Stimulated activated CD4-positive, alpha-beta T cell treated with anti-CD3 and anti-CD28 coated beads, Interleukin-15, amount 100 ng/mL, for 1 hour (primary cell): ENCODE results near the gene SLC43A3.

Experiments
- DNase-seq, 2 donors: peaks; one replicate each; pipeline ENCODE4 v3.0.0-alpha.2; 2020; ENCODE audit warnings: low read depth in 1 of 2, low spot score in 1 of 2

The SLC43A3 gene

DNA sequence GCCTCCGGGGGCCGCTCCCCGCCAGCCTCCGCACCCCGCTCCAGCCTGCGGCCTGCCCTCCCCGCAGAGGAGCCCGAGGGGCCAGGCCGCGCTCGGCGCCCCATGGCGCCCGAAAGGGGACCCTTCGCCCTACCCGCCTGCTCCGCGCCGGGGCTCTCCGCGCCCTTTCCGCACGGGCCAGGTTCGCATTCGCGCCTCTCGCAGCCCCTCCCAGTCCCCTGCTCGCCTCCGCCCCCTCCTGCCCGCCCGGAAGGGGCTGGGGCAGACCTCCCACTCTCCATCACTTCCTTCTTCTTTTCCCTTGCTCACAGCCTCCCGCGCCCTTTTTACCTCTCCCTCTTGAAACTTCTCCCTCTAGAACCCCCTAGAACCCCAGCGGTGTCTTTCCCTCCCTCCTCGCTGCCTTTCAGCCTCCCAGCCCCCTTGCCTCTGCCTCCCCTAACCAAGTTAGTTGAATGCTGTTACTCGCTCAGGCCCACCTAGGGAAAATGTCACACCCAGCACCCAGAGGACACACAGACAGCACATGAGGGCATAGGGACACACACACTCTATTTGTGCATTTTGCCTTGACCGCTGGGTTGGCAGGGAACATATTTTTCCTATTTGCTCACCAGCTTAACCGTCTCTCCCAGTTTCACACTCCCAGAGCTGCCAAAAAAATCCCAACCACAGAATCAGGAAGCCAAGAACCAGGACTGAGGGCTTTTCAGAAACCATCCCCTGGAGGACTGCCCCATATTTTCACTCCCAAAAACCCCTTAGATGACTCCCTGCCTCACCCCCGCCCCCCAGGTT, at the start of gene SLC43A3:
Gene SLC43A3, minus strand, starts transcription at position 193 of the 798 bp plus-strand sequence. CDS start 949 bp downstream, outside the sequence.
- peak; percentile 20 to 77 for DNase-seq

DNA sequence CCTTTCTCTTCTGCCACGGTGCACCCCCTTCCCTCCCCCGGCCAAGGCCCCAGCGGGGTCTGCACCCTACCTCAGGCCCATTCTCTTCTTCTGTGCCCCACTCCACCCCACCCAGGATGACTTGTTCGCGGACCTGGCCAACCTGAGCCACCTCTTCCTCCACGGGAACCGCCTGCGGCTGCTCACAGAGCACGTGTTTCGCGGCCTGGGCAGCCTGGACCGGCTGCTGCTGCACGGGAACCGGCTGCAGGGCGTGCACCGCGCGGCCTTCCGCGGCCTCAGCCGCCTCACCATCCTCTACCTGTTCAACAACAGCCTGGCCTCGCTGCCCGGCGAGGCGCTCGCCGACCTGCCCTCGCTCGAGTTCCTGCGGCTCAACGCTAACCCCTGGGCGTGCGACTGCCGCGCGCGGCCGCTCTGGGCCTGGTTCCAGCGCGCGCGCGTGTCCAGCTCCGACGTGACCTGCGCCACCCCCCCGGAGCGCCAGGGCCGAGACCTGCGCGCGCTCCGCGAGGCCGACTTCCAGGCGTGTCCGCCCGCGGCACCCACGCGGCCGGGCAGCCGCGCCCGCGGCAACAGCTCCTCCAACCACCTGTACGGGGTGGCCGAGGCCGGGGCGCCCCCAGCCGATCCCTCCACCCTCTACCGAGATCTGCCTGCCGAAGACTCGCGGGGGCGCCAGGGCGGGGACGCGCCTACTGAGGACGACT, 49.3 kb upstream of the SLC43A3 start:
- no peak for DNase-seq

DNA sequence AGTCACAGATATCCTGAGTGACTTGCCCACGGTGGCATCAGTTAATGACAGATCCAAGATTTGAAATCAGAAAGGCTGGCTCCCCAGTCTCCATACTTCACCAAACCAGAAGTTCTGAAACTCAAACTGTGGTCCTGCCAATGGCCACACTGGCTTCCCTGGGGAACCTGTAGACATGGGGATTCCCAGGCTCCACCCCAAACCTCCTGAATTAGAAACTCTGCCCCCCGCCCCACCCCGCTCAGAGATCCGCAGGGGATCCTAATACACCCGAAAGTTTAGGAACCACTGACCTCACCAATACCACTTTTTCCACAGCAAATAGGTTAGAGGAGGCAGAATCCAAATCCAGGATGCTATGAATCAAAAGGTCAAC, 48.7 kb upstream of the SLC43A3 start:
- no peak for DNase-seq

DNA sequence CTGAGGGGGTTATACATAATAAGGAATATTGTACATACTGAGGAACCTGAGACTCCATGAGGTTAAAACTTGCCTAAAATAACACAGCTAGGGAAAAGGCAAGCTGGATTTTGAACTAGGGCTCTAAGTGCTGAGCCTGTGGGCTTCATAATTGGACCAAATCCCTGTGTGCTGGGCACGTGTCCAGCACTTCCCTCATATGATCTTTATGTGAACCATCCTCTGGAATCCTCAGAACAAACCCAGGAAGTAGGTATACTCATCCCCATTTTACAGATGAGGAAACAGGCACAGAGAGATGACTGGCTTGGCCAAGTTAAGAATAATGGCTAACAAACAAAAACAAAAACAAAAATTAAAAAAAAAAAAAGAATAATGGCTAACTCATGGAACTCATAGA, 48.3 kb upstream of the SLC43A3 start:
- no peak for DNase-seq

DNA sequence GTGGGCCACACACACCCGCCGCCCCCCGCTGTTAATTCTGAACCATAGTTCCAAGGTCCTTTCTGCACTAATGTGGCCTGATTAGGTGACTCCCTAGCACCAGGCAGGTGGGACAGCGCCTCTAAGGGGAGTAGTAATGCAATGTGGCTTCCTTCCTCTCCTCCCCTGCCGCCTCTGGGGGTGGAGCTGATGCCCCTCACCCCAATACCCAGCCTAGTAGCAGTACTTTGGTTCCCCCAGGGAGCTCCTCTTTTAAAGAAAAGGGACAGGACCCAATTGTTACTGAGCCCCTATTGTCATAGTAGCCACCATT, 47.8 kb upstream of the SLC43A3 start:
- no peak for DNase-seq

DNA sequence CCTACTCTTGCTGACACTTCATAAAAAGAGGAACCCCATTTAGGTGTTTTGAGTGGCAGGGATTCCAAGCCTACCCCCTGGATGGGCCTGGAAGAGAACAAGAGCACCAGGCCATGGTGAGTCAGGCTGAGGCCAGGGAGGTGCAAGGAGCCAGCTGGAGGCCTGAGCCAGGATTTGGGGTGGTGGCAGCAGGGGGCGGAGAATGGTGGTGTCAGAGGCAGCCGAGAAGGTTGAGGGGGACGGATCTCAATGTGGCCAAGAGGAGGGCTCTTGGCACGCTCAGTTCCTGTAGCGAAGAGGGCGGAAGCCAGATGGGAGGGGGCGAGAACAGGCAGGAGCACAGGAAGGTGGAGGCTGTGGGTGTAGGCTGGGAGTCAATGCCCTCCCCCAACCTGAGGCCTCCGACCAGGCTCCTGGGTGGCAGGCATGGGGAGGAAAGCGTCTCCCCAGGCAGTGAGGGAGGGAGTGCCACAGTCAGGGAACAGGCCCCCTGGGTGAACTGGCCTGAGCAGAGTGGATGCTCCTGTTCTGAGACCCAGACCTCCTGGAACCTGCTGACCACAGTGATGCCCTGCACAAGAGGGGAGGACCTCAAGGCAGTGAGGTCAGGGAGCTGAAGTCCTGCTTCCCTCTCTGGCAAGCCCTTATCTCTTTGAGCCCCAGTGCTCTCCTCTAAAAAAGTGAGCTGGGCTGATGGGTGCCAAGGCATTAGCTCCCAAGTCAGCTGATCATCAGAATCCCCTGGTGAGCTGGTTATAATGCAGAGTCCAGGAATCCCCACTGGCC, 47.3 kb upstream of the SLC43A3 start:
- no peak for DNase-seq

DNA sequence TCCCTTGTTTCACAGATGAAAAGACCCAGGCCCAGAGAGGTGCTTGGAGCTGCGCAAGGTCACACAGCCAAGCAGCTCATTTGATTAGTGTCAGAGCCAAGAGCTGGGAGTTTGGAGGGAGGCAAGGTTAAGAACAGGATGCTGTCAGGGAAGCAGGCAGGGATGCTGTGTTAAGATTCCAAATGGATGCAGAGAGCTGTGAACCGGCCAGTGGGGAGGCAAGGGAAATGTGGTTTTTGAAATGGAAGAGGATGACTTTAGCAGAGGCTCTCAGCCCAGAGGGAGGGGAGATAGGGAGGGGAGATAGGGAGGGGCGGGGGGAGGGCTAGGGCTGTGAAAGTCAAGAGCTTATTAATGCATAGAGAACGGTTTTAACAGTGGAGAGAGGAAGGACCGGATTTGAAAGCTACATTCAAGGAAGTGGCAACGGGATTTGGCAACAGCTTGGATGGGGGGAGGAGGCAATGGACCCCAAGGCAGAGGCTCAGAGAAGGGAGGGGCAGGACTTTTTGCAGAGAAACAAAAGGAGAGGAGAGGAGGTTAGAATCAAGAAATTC, 46.4 kb upstream of the SLC43A3 start:
- DNase-seq, result no peak

DNA sequence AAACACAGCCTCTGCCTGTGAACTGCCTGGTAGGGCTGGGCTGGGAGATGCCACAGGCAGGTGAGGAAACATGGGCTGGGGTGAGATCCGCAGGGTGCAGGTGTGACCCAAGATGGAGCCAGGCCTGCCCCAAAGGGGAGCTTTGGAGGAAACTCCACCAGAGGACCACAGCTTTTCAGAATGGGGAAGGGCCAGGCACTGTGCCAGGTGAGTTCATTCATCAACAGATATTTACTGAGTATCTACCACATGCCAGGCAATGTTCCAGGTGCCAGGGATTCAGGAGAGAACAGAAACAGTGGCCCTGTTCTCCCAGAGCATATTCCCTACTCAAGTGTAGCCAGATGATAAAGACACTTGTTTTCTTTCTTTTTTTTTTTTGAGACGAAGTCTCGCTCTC, 44.6 kb upstream of the SLC43A3 start:
- DNase-seq, result no peak

DNA sequence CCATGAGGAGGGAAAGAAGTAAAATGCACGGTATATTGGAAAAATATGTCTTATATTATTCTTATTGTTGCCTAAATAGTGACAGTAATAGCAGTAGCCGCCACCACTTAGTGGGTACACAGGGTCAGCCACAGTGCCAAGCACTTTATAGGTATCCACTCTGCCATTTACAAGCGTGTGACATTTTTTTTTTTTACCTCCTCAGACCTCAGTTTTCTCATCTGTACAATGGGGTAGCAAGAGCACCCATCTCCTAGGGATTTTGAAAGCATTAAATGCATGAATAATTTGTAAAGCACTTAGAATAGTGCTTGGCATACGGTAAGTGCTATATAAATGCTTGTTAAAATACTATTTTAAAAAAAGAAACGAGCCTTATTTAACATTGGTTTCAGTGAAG, 42.3 kb upstream of the SLC43A3 start:
- no peak for DNase-seq

DNA sequence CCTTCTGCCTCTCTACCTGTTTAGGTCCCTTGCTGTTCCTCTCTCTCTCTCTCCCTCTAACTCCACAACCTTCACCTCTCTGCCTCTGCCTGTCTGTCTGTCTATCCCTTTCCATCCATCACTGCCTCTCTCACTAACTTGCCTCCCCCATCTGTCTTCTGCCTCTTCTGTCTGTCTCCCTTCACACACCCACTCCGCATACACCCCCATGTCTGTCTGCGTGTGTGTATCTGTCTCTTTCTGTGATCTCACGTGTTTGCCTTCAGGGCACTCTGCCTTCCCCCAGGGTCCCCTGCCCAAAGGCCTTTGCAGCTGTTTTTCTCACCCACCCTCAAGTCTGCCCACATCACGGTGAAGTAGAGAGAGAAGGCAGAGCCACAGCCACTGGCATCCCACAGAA, 41.4 kb upstream of the SLC43A3 start:
- no peak for DNase-seq

DNA sequence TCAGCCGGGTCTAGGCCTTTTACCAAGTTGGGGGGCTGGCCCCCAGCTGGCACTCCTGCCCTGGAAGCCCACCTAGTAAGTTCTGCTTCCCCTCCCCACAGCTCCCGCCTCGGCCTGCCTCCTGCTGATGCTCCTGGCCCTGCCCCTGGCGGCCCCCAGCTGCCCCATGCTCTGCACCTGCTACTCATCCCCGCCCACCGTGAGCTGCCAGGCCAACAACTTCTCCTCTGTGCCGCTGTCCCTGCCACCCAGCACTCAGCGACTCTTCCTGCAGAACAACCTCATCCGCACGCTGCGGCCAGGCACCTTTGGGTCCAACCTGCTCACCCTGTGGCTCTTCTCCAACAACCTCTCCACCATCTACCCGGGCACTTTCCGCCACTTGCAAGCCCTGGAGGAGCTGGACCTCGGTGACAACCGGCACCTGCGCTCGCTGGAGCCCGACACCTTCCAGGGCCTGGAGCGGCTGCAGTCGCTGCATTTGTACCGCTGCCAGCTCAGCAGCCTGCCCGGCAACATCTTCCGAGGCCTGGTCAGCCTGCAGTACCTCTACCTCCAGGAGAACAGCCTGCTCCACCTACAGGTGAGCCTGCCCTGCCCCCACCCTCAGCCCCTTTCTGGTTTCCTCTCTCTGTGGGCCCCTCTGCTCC, 40.7 kb upstream of the SLC43A3 start:
- no peak for DNase-seq

DNA sequence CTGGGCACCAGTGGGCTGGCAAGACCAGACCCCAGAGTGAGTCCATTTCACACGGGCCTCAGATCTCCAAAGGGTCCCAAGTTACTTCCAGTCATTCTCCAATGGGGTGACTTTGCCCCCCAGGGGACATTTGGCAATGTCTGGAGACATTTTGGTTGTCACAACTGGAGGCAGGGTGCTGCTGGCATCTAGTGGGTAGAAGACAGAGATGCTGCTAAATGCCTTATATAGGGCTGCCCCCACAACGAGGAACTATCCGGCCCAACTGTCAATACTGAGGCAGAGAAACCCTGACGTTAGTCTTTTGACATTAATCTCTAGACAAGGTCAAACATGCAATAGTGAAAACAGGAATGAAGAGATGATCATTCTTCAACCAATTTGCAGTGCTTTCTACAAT, 39.8 kb upstream of the SLC43A3 start:
- DNase-seq, result no peak

DNA sequence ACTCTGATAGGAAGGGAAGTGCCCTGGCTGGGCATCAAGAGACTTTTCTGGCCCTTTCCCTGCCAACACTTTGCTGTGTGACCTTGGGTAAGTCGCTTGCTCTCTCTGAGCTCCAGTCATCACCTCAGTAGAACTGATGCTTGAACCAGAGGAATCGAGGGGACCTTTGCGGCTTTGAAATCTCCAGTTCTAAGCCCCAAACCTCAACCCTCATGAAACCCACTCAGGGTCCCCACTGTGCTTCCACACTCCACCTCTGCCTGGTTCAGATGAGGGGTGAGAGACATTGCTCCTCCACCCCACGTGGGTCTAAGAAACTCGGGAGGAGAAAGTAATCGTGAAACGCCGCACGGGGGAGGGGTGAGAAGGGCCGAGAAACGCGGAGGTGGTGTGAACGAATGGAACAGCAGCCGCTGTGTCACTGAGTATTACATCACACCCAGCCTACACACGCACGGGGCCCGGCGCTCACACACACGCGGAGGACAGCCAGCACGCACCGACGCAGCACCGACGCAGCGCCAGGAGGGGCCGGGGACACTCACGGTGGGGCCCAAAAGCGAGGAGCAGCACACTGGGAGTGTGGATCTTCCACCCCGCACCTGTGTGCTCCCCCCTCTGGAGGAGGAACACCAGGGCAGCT, 37.7 kb upstream of the SLC43A3 start:
- DNase-seq, result no peak

DNA sequence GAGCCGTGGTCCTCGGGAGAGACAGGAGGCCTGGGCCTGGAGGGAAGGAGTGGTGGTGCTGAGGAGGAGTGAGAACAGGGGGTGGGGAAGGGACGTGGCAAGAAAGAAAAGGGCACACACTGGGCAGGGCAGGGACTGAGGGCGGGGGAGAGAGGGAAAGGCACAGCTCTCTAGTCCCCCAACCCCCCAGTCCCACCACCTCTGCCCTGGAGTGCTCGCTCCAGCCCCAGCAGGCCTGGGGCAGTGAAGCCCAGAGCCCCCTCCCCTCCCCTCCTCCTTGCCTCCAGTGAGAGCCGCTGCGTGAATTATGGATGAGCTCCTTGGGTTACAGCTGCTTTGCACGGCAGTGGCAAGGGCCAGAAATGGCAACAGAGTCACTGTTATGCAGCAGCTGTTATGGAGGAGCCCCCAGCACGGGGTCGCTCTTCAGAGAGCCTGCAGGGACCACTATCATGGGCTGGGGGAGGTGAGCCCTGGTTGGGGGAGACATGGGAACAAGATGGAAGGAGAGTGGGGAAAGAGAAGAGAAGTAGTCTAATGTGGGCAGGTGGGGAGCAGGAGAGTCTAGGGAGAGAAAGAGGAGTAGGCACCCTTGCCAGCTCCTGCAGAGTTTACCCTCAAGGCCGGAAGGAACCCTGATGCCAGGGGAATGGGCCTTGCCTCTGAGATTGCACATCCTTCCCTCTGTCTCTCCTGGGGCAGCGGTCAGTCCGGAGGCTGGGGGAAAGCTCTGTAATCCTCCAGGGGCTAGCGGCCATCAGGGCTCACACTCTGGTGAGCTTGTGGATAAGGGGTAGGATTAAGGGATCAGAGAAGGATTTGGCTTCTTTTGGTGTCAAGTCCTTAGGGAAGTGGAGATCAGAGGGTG, 37.0 kb upstream of the SLC43A3 start:
- DNase-seq, result no peak

DNA sequence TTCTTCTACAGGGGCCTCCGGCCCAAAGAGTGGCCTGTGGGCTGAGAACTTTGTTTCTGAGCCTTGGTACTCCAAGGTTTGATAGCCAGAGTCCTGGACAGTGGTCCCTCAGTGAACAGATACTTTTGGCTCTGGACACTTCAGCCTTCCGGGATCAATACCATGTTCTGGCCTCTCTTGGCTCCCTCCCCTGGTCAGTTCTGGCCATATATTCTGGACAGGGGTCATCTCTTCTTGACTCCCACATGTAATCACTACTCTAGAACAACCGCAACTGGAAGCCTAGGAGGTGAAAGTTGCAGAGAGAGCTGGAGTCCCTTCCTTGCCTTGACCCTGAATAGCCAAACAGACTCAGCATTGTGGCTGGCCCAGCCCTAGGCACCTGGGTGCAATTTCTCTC, 35.7 kb upstream of the SLC43A3 start:
- no peak for DNase-seq

DNA sequence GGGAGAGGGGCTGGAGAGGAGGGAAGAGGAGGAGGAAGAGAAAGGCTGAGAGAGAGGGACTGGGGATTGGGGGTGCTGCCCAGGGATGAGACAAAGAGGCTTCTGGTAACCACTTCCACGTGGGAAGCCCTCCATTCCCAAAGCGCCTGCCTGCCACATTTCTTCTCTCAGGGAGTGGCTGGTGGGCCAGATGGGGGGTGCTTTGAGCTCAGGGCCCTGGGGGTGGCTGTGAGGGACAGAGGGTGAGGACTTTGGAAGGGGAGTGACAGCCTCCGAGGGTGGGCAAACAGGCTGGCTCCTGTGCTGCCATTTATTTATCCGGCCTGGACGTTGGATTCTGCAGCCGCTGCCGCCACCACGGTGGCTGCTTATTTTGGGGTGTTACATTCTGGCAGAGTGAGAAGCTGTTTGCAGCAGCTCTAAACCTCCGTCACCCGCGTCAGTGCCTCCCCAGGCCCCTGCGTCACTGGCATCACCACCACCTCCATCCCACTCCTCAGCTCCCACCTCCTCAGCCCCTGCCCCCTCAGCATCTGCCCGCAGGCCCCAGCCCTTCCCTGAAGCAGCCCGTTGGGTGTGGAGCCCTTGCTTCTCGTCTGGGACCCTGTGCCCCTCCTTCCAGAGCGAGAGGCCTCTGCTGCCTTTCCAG, 35.0 kb upstream of the SLC43A3 start:
- DNase-seq, result no peak

DNA sequence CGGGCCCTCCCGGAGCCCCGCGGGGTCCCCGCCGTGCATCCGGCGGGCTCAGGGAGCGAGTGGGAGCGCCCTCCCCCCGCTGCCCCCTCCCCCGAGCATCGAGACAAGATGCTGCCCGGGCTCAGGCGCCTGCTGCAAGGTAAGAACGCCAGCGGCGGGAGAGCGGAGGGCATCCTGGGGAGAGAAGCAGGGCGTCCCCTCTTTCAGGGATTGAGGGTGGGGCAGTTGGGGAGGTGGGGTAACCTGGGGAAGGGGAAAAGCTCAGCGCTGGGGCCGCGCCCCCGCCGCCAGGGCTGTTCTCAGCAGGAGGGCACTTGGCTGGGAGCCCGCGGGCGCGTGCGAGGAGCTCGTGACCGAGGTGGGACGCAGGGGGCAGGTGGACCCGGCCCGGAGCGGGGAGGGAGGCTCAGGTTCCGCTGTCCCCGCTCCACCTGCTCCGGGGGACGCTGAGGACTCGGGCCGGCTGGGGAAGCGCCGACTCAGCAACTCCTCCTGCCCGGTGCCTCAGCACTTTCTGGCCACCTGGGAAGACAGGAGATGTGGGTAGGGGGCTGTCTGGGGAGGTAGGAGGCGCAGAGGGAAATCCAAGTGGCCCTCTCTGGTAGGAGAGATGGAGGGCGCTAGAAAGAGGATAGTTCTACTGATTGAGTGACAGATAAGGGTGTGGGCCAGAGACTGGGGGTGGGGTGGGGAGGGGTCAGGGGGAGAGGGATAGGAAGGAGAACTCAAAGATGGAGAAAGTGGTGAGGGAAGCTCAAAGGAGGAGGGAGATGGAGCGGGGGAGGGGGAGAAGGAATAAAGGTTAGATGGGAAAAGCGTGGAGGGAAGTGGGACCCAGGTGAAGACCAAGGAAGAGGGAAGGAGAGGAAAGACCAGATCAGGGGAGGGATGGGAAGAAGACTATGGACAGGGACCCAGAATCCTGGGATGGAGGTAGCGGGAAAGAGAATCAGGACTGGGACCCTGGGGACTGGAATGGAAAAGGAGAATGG, 34.1 kb upstream of the SLC43A3 start:
- no peak for DNase-seq
